GM19397 (cell line): ENCODE results near the gene MKNK1.

ENCODE experiments used
- ATAC-seq: cut with Tn5 transposase; IDR thresholded peaks from one replicate; pipeline ENCODE4 v1.9.1; 2021; ENCODE audit warnings: mild to moderate bottlenecking, moderate library complexity; ENCODE audit not compliant: unreplicated experiment

Gene MKNK1

DNA sequence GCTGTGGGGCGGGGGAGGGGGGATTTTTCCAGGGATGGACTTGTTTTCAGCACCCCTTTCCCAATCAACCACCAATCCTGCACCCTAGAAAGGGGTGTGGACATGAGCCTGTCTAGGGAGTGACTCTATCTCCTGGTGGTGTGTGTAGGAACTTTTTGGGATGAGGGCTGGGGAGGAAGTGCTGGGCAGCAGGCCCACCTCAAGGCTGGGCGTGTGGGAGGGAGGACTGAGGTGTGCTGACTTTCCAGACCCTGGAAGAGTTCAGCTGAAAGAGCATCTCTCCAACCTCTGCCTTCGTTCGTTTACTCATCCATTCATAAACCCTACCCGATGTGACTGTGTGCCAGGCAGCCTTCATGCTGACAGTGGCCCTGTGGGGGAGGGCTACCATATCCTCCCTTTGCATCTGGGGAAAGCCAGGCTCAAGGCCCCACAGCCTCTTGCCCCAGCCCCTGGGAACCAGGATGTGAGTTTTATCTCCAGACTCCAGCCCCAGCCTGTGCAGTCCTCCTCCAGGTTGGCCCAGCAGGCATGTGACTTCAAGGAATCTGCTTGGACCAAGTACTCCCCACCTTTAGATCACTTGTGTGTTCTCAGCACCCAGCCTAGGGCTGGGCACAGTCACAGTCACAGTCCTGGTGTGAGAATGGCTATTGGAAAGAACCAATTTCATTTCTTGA, 59.4 kb downstream of the MKNK1 start:
- ATAC-seq, result no peak

DNA sequence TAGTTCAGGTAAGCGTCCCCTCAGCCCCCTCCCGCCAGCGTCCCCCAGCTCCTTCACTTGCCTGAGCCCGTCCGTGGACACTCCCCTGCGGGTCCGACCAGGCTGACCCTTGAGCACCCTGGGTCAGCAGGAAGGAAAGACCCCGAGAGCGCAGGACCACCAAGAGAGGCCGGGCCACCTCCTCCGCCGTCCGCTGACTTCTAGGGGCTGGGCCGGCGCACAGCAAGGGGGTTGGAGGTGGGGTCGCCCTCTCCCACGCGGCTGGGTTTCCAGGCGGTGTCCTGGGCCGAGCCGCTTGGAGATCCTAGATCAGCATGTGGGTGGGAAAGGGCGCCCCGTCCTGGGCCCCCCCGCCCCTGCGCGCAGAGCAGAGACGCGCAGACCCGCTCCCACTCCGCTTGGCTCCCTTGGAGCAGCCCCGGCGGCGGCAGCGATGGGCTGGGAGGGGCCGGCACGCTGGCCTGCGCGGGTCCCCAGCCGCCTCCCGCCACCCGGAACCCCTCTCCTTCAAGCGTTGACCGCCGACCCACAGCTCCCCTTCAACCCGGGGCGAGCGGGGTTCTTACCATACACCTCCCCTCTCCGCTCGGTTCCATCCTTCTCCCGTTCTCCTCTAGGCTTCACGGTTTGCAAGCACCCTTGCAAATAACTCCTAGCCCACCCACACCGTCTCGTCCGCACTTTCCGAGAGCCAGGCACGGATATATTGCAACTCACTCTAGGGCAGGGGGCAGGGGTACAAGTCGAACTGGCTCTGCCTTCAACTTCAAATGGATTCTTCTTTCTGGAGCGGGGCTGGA, 60.1 kb downstream of the MKNK1 start:
- no peak for ATAC-seq

DNA sequence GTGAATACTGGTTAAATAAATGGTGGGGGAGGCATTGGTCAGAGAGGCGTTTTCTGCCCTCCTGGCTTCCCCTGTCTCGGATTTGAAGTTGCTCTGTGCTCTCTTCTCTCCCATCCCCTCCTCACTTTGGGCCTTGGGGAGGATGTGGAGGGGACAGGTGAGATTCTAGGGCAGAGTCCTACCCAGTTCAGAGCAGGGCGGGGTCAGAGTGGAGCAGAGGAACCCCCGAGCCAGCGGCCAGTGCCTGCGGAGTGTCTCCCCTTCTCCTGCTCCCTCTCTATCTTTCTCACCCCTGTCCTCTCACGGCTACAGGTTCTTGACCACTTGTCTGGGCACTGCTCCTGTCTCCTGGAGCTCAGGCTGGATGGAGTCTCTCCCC, 60.7 kb downstream of the MKNK1 start:
- ATAC-seq, result no peak

DNA sequence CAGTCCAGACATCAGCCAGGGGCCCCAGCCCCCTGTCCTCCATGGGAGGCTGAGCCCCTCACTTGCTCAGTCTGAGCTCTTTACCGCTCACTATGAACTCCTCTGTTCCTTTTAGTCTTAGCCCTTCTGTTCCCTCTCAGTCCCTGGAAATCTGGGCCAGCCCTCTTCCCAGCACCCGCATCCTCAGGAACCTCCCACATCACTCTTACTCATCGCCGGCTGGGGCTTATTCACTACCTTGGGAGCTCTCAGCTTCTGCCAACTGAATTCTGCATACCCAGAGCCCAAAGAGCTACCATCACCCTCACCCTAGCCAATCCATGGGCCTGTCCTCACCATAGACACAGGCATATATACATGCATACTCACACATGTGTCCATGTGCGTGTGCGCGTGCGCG, 64.1 kb downstream of the MKNK1 start:
- ATAC-seq, result no peak

DNA sequence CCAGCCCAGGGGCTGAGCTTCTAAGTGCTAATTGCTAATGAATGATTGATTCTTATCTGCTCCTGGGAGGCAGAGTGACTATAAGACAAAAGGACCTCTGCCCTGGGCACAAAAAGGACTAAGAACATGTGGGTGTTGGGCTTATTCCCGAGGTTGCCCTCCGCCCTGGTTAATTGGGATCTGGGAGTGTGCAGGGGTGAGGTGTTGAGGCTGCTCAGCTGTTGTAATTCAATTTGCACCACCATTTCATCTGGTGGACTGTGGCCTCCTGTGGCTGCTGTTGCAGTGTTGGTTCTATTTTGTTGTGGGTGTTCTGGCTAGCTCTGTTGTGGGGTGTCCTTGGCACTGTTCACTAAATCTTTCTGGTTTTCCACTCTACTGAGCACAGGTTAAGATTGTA, 65.9 kb downstream of the MKNK1 start:
- no peak for ATAC-seq

DNA sequence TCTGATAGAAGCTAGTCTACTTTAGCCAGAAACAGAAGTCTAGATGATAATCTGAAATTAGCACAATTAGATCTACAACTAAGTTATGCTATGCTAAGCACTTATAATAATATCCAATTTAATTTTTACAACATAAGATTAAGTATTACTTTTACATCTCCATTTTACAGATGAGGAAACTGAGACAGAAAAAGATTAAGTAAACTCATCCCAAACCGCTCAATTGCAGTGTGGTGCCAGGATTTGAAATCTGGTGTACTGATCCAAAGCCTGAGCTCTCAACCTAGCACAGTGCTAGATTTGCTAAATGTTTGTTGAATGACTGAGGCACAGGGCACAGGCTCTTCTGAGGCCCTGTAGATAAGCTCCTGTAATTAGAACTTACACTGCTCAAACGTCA, 66.4 kb downstream of the MKNK1 start:
- ATAC-seq, result no peak

DNA sequence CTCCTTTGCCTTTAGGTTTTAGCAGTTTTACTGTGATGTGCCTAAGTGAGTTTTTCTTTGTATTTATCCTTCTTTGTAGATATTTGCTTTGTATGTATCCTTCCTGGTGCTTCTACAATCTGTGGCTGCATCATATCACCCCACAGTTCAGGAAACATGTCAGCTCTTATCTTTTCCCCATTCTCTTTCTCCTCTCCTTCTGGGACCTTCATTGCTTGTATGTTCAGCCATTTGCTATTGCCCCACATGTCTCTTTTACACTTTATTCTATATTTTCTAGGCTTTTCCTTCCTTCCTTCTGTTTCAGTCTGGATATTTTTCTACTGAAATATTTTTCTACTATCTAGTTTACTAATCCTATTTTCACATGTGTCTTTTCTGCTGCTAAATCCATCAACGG, 67.5 kb downstream of the MKNK1 start:
- ATAC-seq, result no peak

DNA sequence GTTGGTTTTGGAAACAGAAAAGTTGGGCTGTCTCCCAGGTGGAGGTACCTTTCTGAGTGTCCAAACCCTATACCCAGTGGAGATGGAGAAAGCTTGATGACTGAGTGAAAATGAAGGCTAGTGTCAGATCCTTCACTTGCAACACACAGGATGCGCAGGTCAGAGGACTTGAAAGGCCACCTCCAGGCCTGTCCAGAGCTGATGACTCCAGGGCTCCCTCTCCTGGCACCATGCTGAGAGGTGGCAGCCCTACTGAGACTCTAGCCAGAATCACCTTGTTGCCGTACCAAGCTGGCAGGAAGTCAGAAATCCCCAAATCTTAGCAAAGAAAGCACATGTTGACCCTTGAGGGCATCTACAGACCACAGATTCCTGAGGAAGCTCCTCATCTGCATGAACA, 69.0 kb downstream of the MKNK1 start:
- ATAC-seq, result no peak

DNA sequence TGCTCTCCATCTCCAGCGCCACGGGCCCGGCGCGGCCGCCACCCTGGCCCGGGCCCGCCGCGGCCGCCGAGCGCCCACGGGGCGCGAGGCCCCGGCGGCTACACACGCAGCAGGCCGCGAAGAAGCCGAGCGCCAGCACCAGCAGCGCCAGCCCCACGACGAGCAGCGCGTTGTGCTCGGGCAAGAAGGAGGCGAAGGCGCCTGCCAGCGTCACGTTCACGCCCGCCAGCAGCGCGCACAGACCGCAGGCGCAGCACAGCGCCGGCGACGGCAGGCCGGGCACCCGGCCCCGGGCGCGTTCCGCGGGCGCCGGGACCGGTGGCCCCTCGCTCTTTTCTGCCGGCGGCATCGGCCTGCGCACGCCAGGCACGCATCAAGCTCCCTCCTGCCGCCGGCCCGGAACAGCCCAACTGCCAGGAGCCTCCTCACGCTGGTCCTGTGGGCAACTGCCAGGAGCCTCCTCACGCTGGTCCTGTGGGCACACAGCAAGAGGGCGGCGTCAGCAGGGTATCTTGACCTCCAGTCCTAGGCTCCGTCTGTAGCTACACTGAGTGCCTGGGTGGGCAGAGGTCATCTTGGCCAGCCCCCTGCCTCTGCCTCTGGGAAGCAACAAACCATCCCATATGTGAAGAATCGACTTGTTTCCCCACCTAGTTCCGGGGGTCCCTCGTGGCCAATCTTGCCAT, 70.7 kb downstream of the MKNK1 start:
- no peak for ATAC-seq

DNA sequence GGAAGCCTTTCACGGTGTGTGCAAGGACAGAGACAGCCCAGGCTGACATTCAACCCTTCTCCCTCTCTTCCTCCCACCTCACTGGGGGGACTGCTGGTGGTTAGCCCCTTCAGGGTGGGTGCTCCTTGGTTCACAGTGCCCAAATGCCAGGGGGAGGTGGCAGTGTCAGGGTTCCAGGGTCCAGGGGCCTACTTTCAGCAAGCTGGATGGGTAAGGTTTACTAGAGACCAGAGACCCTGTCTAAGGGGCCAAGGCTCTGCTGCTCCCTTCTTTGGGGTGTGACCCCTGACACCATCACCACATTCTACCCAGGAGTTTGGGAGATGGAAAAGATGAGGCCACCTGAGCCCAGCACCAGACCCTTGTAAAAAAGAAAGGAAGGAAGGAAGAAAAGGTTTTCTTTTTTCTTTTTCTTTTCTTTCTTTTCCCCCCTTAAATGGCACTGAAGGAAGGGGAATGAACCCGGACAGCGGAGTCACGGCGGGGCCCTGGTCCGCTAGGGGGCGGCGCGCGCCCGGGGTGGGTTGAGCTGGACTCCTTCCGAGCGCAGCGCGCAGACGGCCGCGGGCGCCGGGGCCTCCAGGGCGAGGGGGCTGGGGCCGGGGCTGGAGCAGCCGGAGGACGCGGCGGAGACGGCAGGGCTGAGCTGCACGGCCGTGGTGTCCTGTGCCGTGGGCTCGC, 71.4 kb downstream of the MKNK1 start:
- no peak for ATAC-seq

DNA sequence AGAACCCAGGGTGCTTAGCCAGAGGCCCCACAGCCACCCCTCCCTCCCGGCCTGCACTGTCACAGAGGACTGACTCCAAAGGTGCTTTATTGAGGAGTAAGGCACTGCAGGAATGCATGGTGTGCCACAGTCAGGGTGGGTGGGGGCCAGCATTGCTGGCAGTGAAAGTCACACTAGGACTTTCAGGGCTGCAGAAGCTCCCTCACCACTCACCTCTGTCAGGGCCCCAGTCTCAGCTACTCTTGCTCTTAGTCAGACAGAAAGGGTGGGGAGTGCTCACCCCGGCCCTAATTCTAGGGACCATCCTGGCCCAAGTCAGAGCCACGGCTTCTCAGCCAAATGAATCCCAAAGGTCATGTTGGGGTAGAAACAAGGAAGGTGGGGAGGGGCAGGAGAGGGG, 72.0 kb downstream of the MKNK1 start:
- no peak for ATAC-seq

DNA sequence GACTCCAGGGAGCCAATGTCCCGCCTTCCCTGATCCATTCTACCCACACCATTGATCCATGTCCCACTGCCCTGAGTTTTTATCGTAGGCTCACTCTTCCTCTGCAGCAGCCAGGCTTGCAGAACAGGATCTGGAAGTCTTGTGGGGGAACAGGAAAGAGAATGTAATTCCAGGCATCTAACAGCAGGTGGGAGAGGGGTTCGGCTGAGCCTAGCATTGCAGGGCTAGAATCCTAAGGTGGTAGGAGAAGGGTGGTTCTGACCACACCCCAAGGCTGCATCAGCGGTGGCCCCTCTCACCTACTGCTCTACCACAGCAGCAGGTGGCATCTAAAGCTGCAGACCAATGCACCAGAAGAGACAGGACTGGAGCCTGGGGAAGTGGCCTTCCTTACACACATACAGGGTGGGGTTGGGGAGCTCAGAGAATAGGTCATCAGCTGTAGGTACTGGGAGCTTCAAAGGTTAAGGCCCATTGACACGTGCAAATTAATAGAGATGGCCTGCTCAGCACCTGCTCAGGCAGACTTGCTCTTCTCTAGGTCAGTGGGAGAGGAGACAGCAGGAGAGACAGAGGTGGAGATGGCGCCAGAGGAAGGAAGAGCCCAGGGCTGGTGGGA, 73.2 kb downstream of the MKNK1 start:
- no peak for ATAC-seq

DNA sequence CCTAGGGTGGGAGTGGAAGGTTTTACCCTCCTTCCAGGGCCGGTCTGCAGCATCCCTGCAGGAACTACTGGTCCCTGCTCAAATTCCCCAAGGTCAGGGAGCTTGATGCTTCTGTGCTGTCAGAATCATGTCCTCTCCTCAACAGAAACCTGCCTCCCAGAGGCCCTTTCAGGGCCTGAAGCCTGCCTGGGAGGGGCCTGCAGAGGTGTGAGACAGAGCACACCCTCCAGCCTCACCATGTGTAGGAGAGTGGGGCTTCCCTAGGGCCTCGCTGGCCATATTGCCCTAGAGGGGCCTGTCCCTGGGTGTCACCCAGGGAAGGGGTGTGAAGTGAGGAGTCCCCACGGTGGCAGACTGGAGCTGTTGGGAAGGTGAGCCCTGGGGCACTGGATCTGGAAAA, 73.8 kb downstream of the MKNK1 start:
- ATAC-seq, result no peak

DNA sequence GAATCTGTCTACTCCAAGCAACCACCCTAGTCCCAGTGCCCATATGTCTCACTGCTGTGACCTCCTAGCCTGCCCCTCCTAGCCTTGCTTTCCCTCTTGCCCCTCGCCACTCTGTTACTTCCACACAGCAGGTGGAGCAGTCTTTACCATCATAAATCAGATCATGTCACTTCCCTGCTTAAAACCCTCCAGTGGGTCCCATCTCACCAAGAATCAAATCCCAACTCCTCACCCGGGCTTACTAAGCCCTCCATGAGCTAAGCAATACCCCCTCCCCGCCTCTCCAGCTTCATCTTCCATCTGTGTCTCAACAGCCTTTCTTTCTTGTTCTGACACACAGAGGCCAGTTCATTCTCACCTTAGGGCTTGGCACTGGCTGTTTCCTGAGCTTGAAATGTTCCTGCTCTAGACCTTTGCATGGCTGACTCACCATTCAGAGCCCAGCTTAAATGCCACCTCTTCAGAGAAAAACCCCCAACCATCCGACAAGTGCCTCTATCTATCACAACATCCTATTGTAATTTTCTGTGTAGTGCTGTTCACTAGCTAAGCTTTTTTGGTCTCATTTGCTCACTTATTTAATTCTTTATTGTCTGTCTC, 74.9 kb downstream of the MKNK1 start:
- no peak for ATAC-seq

DNA sequence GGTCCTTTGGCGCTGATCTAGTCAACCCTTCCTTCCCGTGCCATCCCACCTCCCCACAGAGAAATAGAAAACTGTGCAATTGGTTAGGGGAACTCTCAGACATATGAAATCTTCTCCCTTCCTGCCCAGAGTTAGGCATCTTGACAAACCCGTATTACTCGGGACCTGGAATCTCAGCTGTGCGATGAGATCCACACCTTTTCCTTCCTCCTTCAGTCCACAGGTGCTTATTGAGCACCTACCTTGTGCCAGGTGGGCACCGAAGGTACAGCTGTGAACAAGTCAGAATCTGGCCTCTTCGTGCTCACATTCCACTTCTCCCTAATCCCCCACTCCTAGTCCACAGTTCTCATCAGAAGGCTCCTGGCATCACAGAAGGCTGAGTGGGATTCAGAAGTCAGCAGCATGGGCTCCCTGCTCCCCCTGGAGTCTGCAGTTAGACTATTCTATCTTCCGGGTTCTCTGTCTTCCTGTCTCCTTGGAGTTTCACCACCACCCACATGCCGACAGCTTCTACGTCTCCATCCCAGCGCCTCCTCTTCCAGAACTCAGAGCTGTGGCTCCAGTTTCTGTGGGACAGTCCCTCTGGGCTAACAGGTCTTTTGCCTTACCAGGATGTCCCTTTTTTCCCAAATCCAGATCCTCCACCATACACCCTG, 75.6 kb downstream of the MKNK1 start:
- ATAC-seq, result no peak

DNA sequence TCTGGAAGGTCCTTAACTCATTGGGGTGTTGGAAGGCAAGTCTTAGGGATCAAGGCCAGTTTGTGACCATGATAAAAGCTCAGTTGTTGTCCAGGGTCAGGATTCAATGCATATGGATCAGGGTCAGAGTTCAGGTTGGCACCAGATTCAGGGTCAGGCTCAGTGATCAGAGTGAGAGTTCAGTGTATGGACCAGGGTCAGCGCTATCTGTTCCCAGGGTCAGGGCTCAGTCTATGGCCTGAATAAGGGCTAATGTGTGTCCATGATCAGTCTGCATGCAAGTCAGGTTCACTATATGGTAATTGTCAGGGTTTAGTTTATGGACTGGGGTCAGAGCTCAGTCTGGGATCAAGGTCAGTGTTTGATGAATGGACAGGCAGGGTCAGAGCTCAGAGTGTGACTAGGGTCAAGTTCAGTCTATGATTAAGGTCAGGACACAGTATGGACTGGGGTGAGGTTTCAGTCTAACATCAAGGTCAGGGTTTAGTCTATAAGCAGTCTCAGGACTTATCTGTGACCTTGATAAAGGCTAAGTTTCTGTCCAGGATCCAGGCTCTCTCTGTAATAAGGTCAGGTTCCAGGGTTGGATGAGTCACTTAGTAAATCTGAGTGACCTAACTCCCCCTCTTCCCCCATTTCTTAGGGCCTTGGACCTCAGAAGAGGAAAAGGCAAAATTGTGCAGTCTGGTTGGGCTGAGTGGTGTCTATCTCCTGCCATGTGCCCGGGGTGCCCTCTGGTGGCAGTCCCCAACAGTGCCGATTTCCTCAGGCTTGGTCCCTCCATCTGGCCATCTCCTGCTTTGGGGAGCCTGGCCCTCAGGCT, 76.4 kb downstream of the MKNK1 start:
- no peak for ATAC-seq

DNA sequence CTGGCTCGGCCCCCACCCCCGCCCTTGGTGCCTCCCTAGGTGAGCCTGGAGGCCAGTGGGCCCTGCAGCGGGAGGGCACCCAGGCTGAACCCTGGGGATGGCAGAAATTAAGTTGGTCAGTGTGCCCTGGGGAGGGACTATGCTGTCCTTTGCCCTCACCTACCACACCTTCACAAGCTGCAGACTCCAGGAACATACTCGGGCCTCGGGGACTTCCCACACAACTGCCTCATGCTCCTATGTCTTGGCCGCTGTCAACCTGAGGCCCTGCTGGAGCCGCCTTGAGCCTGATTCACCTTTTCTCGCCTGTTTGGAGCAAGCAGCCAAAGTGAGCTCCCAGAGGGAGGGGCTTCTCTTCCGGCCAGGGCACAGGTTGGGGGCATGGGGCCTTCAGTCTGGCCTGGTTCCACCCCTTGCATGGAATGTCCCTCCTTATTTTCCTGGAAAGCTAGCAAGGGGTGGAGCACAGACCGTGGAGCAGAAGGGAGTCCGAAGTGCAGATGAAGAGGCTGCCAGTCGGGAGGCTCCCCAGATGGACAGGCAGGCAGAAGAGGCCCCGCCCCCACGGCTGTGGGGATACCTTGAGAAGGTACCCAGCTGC, 77.3 kb downstream of the MKNK1 start:
- no peak for ATAC-seq

DNA sequence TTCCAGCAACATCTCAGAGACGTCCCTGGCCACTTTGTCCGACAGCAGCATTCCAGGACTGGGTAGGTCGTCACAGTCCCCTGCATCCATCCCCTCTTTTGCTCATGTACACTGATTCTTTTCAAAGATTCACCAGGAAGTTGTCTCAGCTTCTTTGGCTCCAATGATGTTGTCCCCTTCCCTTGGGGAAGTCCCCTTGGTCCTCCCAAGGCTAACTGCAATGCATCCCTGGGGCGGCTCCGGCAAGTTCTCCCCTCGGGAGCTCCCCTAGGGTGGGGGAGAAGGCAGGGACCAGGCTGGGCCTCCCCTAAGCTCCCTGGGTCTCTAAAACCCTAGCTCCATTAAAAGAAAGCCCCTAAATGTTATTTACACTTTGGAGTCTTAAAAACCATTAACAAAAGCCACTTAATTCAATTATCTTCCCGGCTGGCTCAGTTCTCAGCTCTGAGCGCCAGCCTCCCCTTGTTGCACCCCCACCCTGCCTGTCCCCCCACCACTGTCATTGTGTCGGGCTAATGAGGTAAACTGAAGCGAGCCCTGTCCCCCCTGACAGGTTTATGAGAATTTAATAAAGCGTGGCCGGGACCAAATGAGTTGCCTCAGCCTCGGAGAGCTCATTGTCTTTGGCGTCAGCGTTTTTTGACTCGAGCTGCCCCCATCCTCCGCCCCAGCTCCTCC, 77.9 kb downstream of the MKNK1 start:
- ATAC-seq, result no peak
